Heart left ventricle (tissue), 13 donors: ENCODE results near the gene KRT76.

Experiments
- CTCF ChIP-seq, 12 donors: fragments of 200-600 bp; sonication (generic) in 4 of 12; IDR thresholded peaks; one replicate each; pipeline versions ENCODE4 v1.5.0 to v1.8.0; 2018 to 2022; ENCODE audit warnings: antibody characterized with exemption in 12 of 12, mild to moderate bottlenecking in 5 of 12
- POLR2A ChIP-seq, 2 donors: fragments of 450-650 bp; IDR thresholded peaks; one replicate each; pipeline ENCODE4 v1.6.1; 2017; ENCODE audit warnings: antibody characterized with exemption in 2 of 2, mild to moderate bottlenecking in 2 of 2, moderate library complexity in 2 of 2
- donor health status: ischemic (EF 13 %, LVEDD 7.1; RV severe dilation, severe dysfunction).
- donor health status: DM: no; HTN: yes; CAD: no.
- donor health status: DM: no; HTN: no; CAD: no.
- donor health status: ischemic (EF 25% LVEDD 6.9; RV normal size, moderate dysfunction).
- donor health status: ischemic (EF 25% LVEDD 5.7; RV mildly dilated, moderate dysfunction).
- donor health status: ischemic (EF 35%, LVEDD 5.7; RV mildly dilated, moderate dysfunction).
- donor health status: nonischemic (EF 11% LVEDD 7.7; RV severe dilation, severe dysfunction).
- donor health status: DM: yes; HTN: yes; CAD: no.
- donor health status: PGD.
- donor health status: ischemic (EF 29% LVEDD 5.4; RV normal size, mild dysfunction).
- donor health status: nonischemic (EF 23%, LVEDD 6.1; RV moderate dilation, normal function).

GRCh38 chr12:52720365-52720886 is 56.7 kb downstream of the KRT76 start:
- TF ChIP-seq CTCF (IDR thresholded peaks at IDR 0.05), result no peak
- no peak for TF ChIP-seq POLR2A (IDR thresholded peaks at IDR 0.05)
